Measurements from ENCODE around the gene MRPS6. TPM values are rescaled to one million over a fixed set of nuclear protein-coding genes. Genes with fewer than 3 reads are reported as not detected.

Gene MRPS6
- total and polyA plus RNA-seq, 10 of the 15 experiments (the other 5 are each of a cell fraction or from before 2014, with no cell fraction given) = 32.5 to 232 (median 90.3) TPM

GRCh38 chr21:34073032-34073748 is at the start of gene MRPS6, which contains the start of gene SLC5A3 (continued):
- TF ChIP-seq MEF2B (IDR thresholded peaks at IDR 0.05; ENCODE audit: partially characterized antibody, poor library complexity, severe bottlenecking) (no peak), NKRF (conservative IDR thresholded peaks at IDR 0.05) (peak; percentile 20; the same call in 1 of the 2 replicates), EZH2 (IDR thresholded peaks at IDR 0.05; ENCODE audit: borderline replicate concordance, control insufficient read depth, low read depth, low read length) (no peak), MEF2A (IDR thresholded peaks at IDR 0.05; ENCODE audit: insufficient read depth, low read depth, low read length) (no peak), USF2 (IDR thresholded peaks at IDR 0.05; ENCODE audit: borderline replicate concordance, low read depth, low read length) (no peak), MYB (IDR thresholded peaks at IDR 0.05; ENCODE audit: borderline replicate concordance, low read depth, low read length) (no peak), GABPA (IDR thresholded peaks at IDR 0.05; ENCODE audit: low read depth) (no peak), ZBTB40 (IDR thresholded peaks at IDR 0.05; ENCODE audit: borderline replicate concordance) (no peak), USF1 (IDR thresholded peaks at IDR 0.05; ENCODE audit: borderline replicate concordance, extremely low read length, insufficient read depth, low read depth, low read length) (no peak), HDAC6 (IDR thresholded peaks at IDR 0.05; ENCODE audit: unreplicated experiment) (no peak), ZBTB33 (IDR thresholded peaks at IDR 0.05) (no peak), BHLHE40 (IDR thresholded peaks at IDR 0.05; ENCODE audit: borderline replicate concordance in 1 of 2, low read depth in 2 of 2, low read length in 1 of 2) (peak in 1 of 2 experiments; percentile 65; a peak in 2 of 4 replicates), GATAD2B (conservative IDR thresholded peaks at IDR 0.05; ENCODE audit: low read depth) (peak; percentile 18; the same call in 1 of the 2 replicates), PML (IDR thresholded peaks at IDR 0.05; ENCODE audit: low read length) (peak; percentile 74; the same call in 1 of the 2 replicates), PAX8 (IDR thresholded peaks at IDR 0.05) (no peak), IRF4 (IDR thresholded peaks at IDR 0.05; ENCODE audit: low read depth, low read length) (no peak), RAD21 (IDR thresholded peaks at IDR 0.05; ENCODE audit: insufficient read depth, low read depth, low read length) (no peak), ZZZ3 (IDR thresholded peaks at IDR 0.05; ENCODE audit: control insufficient read depth, insufficient read length, low read depth) (no peak)

Data from GM12878 (cell line).